NB4 (cell line): ENCODE data around the gene DIS3L2.

Source experiments
- POLR2A ChIP-seq: IDR thresholded peaks from 2 replicates; pipeline ENCODE4 v1.6.1; 2011; ENCODE audit warnings: mild to moderate bottlenecking; ENCODE audit not compliant: insufficient read length; ENCODE audit errors: extremely low read depth
- TF ChIP-seq, protein P1 (sequence below): IDR thresholded peaks from one replicate; pipeline ENCODE4 v1.5.1; 2012; ENCODE audit warnings: low read depth, low read length

DNA sequence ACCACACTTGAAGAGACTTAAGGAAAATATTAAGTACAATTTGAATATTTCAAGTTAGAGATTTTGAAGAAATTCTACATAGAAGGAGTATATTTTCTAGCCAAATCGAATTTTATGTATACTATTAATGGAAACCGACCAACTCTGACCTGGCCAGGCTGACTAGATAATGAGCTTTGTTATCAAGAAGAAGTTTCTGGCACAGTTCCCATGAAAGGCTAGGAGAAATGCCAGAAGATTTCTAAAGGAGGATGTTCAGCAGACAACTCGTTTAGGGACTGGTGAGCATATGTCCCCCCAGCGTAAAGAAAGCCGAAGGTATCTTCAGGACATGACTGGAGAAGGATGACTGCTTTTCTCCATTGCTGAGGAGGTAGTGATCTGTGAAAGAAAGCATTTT is 127.3 kb downstream of the DIS3L2 start:
- TF ChIP-seq, protein P1, sequence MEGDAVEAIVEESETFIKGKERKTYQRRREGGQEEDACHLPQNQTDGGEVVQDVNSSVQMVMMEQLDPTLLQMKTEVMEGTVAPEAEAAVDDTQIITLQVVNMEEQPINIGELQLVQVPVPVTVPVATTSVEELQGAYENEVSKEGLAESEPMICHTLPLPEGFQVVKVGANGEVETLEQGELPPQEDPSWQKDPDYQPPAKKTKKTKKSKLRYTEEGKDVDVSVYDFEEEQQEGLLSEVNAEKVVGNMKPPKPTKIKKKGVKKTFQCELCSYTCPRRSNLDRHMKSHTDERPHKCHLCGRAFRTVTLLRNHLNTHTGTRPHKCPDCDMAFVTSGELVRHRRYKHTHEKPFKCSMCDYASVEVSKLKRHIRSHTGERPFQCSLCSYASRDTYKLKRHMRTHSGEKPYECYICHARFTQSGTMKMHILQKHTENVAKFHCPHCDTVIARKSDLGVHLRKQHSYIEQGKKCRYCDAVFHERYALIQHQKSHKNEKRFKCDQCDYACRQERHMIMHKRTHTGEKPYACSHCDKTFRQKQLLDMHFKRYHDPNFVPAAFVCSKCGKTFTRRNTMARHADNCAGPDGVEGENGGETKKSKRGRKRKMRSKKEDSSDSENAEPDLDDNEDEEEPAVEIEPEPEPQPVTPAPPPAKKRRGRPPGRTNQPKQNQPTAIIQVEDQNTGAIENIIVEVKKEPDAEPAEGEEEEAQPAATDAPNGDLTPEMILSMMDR: no peak
- no peak for TF ChIP-seq POLR2A
